Dedifferentiated amniotic fluid mesenchymal stem cell (primary cell): Measurements from ENCODE around the gene DUS2.
"Not testable (repeated sequence)": the region's sequence is repeated elsewhere in the genome, so short reads cannot be mapped to it uniquely, and the experiment has no call there.

Experiments used
- DNase-seq: peaks from one replicate; pipeline ENCODE4 v3.0.0-alpha.2; 2016; ENCODE audit errors: extremely low spot score

DUS2 gene

DNA sequence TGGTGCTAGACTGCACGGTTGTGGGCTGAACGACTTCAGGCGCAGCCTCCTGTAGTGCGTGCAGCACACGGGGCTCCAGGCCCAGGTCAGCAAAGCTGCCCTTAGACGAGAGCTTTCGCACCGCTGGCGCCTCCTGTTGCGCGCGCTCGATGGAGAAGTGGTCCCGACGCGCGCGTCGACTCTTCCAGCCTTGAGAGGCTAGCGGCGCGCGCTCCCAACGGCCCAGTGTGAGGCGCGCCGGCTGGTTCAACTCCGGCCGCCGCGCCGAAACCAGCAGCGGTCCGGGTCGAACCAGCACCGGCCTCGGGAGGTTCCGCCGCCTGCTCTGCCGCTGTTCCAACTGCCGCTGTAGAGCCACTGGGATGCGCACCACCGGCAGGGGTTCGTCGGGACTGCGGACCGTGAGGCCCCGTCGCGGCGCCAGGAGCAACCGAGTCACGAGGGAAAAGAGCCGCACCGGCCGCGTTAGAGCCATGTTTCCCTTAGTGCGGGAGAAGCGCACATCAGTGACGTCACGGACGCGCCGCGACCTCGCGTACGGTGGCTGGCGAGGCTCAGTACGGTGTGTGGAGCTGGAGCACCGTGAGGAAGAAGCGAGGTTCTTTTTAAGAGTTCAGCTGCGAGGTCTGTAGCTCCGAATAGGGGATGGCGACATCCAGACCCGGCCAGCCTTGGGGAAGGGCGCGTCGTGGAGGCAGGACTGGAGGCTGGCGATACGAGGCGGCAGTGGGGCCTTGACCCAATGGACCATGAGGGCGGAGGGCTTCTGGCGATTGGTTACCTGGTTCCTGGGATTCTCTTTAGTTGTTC is at the start of gene DUS2, which contains the start of gene DDX28:
Gene DUS2 (plus strand): TSS at position 557 of the 810 bp plus-strand sequence. CDS start 14,740 bp downstream, outside the sequence.
Gene DDX28 (minus strand): TSS at position 505 of the 810 bp plus-strand sequence. CDS start 30 bp downstream, at position 475.
- DNase-seq, result peak; percentile 82

DNA sequence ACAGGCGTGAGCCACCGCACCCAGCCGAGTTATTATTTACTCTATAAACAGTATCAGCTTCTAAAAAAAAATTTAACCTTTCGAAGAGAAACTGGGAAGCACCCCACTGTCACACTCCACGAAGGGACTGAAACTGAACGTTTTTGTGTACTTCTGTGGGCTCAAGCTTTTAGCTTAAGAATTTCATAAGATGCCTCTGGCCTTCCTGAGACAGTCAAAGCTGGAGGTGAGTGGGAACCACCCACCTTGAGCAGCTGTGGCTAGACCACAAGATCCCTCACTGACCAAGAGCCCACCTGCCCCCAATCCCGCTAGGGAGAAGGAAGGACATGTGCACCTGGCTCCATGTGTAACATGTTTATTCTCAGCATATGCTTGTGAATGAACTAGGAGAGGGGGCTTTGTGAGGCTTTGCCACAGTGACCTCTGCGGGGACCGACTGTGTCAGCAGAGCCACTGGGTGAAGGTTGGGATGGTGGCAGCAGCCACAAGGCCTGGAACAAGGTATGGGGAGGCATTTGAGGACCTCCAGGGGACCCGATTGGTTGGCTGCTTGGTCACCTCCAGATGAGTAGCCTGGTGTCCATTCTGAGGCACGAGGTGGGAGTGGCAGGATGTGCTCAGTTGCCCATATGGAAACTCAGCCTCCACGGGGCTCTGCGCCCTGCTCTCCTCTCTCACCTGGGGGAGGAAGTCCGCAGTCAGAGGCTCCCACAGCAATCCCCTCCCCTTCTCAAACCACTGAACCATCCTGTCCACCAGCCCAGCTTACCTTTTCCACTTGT is 47.6 kb upstream of the DUS2 start:
- DNase-seq, result no peak

DNA sequence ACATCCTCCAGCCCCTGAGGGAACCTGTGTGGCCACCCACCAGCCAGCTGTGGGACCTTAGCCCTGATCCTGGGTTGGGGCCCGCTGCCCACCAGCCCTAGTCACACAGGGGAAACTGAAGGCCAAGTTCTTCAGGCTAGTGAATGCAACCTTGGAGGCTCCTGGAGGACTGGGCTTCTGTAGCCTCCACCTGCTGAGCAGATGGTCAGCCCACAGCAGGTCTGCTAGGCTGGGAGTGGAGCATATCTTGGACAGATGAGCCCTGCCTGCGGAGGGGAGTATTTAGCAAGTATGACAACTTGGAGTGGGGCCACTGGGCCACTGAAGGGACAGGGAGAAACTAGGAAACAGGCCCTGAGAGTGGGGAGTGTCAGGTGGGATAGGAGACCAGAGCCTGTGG is 46.9 kb upstream of the DUS2 start:
- DNase-seq, result no peak

- DNase-seq, result no peak
Measured at GRCh38 chr16:67977005-67977404, 46.1 kb upstream of the DUS2 start.

- no peak for DNase-seq
Measured at GRCh38 chr16:67977469-67978227, 45.4 kb upstream of the DUS2 start.

GRCh38 chr16:67979955-67980678 is 43.0 kb upstream of the DUS2 start, which contains the start of gene DPEP3:
Gene DPEP3, minus strand, starts transcription at chr16:67980499. Its CDS starts 119 bp downstream, at chr16:67980380.
- DNase-seq, result no peak

DNA sequence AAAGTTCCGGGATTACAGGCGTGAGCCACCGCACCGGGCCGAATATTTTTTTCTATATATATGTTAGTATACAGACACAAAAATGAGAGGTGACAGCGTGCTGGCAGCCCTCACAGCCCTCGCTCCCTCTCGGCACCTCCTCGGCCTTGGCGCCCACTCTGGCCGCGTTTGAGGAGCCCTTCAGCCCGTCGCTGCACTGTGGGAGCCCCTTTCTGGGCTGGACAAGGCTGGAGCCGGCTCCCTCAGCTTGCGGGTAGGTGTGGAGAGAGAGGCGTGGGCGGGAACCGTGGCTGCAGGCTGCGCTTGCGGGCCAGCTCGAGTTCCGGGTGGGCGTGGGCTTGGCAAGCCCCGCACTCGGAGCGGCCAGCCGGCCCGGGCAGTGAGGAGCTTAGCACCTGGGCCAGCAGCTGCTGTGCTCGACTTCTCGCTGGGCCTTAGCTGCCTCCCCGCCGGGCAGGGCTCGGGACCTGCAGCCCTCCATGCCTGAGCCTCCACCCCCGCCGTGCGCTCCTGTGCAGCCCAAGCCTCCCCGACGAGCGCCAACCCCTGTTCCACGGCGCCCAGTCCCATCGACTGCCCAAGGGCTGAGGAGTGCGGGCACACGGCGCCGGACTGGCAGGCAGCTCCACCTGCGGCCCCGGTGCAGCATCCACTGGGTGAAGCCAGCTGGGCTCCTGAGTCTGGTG is 40.9 kb upstream of the DUS2 start:
- no peak for DNase-seq

DNA sequence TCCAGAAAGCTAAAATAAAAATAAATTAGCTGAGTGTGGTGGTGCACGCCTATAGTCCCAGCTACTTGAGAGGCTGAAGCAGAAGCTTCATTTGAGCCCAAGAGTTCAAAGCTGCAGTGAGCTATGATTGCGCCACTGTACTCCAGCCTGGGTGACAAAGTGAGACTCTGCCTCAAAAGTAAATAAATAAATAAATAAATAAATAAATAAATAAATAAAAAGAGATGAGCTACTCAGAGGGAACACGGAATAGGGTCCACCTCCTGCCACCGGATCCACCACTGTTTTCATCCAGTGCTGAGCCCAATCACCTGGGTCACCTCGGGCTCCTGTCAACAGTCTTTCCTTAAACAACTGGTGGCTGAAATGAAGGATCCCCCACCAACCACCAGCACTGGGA is 36.1 kb upstream of the DUS2 start:
- DNase-seq, result no peak

DNA sequence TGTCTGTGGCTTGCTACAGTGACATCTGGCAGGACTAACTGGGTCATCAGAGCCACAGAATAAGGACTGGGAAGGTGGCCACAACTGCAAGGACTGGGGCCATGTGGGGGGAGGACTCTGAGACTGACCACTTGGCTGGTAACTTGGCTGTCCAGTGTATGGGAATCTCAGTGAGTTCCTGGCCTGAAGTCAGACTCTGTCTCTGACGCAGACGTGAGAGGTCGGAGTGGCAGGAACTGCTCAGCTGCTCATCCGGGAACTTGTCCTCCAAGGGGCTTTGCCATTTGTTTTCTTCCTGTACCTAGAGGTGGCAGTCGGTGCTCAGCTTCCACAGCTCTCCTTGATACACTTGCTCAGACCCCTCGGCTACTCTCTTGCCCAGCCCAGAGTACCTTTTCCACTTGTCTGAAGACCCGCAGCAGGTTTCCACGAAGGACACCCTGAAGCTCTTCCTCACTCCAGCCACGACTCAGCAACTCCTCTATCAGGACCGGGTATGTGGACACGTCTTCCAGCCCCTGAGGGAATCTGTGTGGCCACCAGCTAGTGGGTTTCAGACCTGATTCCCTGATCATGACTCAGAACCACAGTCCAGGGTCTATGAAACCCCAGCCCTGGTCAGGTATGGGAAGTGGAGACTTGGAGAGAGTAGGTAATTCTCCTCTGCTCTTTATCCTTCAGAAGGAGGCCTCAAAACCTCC is 35.5 kb upstream of the DUS2 start:
- no peak for DNase-seq

DNA sequence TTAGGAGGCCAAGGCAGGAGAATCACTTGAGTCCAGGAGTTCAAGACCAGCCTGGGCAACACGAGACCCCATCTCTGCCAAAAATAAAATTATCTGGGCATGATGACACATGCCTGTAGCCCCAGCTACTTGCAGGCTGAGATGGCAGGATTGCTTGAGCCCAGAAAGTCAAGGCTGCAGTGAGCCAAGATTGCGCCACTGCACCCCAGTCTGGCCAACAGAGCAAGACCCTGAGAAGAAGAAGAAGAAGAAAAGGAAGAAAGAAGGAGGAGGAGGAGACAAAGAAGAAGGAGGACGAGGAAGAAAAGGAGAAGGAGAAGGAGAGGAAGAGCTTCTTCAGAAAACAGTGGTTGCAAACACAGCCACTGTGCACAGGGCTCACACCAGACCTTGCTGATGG is 34.4 kb upstream of the DUS2 start:
- no peak for DNase-seq

DNA sequence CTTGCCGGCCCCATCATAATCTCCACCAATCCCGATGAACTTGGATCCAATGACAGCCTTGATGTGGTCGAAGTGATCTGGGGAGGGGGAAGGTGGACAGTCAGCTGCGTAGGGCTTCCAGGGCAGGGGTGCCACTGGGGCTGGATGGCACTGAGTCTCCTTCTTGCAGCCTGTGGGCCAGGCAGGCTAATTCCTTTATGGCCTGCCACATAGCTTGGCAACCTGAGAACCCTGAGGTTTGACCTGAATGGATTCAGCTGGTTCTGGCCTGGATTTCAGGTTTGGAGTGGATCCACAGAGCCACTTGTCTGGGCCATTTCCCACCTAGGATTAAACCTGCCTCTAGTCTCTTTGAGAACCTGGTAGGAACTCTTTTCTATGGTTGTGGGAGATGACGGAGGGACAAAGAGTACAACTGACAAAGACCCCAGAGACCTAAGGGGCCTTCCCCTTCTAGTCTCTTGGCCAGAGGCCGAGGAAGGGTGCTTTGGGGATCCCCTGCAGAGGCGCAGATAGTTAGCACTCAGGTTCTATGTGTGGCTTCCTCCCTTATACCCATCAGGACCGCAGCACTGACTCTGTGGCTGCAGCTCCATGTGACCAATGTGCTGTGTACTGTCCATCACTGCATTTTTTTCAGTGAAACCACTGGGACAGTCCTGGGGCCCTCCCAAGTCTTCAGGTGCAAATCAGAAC is 33.6 kb upstream of the DUS2 start:
- no peak for DNase-seq

- no peak for DNase-seq
Measured at GRCh38 chr16:67990018-67990386, 33.1 kb upstream of the DUS2 start.

GRCh38 chr16:67992661-67993206 is 30.4 kb upstream of the DUS2 start:
- no peak for DNase-seq

DNA sequence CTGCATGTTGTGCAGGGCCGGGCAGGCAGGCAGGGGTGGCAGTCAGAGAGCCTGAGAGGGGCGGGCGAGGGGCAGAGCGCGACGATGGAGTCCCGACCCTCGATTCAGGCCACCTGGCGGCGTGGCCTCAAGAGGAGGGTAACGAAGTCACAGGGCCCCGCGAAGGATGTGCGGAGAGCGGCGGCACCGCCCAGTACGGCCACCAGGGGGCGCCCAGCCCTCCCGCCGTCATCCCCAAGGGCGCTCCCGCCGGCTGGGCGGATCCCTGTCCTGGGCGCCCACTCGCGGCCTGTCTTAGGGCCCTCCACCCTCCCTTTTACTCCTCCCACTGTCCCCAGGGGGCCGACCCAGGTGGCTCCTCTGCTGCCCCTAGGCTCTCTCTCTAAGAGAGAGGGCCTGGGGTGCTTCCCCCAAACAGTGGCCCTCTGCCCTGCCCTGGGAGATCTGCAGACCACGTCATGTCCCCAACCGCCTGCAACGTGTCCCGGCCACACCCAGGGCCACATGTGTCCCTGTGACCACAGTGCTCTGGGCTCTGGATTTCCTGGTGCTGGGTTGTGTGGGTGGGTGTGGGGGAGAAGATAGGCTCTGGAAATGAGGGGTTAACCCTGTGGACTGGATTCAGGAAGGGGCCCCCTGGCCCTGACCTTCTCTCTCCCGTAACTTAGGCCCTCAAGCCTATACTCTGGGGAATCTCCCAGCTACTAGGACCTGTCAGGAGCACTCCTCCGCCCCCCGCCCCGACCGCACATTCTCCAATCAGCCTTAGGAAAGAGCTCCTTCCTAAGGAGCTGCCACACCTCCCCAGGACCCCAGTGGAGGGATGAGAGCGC is 29.7 kb upstream of the DUS2 start:
- DNase-seq, result peak; percentile 41

DNA sequence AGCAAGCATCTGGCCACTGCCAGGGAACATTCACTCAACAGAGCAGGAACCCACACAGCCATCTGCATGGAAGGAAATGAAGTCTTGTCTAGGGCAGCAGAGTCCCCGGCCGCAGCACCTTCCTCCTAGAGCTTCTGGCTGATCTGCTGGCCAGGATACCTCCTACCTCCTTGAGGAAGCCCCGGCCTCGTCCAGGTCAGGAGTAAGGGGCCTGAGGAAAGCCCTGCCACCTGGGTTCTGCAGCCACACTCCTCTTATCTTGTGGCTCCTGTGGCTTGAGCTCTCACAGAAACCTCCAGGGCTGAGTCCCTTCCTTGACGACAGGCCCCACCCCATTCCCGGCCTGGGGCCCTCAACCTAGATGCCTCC is 29.1 kb upstream of the DUS2 start:
- not testable (repeated sequence) for DNase-seq

- DNase-seq, result no peak
Measured at GRCh38 chr16:67995423-67995822, 27.7 kb upstream of the DUS2 start.

DNA sequence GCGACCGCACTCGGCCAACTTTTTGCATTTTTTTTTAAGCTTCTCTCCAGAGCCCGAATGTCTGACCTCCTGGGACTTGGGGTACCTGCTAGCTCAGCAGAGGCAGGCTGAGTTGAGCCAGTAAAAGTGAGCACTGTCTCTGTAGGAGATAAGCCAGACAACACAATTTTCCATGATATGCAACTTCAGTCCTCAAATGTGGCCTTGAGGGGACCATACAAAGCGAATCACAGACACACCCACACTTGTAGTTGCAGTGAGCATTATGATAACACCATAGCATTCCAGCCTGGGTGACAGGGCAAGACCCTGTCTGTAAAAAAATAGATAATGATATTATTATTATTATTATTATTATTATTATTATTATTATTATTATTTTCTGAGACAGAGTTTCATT is 26.4 kb upstream of the DUS2 start:
- DNase-seq, result no peak

DNA sequence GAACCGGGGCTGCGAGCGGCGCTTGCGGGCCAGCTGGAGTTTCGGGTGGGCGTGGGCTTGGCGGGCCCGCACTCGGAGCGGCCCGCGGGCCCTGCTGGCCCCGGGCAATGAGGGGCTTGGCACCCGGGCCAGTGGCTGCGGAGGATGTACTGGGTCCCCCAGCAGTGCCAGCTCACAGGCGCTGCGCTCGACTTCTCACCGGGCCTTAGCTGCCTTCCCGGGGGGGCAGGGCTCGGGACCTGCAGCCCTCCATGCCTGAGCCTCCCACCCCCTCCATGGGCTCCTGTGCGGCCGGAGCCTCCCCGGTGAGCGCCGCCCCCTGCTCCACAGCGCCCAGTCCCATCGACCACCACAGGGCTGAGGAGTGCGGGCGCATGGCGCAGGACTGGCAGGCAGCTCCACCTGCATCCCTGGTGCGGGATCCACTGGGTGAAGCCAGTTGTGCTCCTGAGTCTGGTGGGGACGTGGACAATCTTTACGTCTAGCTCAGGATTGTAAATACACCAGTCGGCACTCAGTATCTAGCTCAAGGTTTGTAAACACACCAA is 24.8 kb upstream of the DUS2 start:
- not testable (repeated sequence) for DNase-seq
